GM21717 (cell line): ENCODE data around the gene PRKN.

Experiments
- ATAC-seq: cut with Tn5 transposase; IDR thresholded peaks from one replicate; pipeline ENCODE4 v1.9.1; 2021; ENCODE audit warnings: mild to moderate bottlenecking, moderate library complexity; ENCODE audit not compliant: unreplicated experiment

PRKN gene

DNA sequence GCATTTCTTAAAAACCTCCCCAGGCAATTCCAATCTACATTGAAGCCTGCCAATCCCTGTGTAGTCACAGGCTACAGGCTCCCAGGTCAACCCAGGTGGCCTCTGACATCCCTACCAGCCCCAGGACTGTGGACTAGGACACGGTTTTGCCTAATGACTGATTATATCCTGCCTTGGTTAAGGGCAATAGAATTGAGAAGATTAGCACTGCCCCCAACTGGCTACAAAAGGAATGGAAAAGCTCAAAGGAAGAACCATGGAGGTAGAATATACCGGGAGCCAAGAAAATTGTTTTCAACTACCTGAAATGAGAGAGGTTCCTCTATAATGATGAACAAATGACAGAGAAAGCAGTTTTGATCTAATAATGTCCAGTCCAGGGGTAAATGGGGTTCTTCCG lies 1032.6 kb downstream of the PRKN start:
- ATAC-seq: peak; percentile 66

DNA sequence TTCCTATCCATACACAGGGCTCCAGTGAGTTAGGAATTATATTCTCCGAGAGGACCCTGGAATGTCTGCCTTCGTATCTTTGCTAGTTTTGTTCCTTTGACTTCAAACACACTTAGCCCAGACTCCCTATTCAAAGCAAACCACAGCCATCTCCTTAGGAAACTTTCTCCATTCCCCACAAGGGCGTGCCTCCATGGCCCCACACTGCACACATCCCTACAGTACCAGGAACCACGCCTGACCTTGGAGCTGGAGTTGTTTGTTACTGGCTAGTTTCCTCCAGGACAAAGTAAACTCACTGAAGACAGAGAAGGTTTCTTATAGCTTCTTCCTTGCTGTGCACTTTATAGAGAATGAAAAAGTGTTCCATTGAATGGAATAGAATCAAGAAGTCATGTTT lies 1040.9 kb downstream of the PRKN start:
- no peak for ATAC-seq

DNA sequence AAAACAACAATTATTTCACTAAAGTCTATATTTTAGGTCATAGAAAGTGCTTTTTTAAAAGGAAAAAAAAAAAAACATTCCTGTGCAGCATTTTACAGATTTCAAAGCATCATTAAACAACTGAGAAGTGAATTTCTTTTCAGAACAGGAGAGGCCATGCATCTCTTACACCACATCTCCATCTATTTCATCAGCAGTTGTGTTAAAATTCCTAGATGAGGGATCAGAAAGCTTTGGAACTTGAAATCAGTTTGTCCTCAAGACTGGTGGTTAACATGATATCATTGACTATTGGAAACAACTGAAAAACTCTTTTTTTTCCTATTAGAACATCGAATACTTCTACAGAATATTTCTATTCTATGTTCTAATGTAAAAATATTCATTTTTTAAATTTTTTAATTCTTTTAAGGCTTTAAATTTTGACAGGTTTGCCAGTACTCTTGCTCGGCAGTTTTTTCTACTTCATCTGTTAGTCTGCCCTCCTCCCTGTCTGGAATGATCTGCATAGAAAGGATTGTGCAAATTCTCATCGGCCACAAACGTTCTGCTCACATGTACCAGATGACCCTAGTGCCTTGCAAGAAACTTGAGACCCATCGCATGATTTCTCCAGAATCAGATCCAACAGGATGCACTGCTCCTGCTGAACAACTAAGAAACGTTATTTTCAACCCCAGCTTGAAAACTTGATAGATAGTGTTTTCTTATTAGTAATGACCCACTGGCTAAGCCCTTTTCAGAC lies 1042.7 kb downstream of the PRKN start:
- ATAC-seq: no peak

DNA sequence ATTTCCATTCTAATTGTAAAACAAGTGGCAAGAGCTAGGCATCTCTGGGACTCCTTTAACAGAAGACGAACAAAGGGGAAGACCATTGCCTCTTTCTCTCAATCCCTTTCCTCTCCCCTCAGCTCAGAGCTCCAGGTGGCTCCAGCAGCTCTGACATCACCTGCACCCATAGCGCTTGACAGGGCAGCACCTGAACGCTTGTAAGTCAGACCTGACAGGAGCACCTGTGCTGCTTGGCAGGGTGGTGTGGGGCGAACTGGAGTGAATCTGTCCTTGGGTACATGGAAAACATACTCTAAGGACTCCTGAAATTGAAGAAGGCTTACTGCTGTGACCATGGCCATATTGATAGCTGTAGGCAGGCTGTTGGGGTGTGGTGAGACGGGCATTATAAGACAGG lies 1044.2 kb downstream of the PRKN start:
- ATAC-seq: no peak

- no peak for ATAC-seq
Measured at GRCh38 chr6:161682982-161683381, 1044.6 kb downstream of the PRKN start.

- ATAC-seq: no peak
Measured at GRCh38 chr6:161679980-161680538, 1047.5 kb downstream of the PRKN start.

DNA sequence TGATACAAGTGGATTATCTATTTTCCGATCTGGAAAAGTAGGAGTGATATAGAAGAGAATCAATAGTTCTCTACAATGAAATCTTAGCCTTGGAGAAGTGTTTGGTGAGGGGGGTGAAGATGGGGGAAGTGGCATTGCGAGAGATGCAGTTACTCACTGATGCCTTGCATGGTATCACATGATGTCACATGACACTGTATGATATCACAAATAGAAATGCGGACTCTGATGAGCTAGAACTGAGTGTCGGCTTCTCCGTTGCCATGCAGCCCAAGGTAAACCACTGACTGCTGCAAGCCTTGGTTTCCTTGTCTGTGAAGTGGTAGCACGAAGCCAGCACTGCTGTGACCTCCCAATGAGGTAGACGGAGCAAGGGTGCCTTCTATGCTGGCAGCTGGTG lies 1050.4 kb downstream of the PRKN start:
- ATAC-seq: no peak

GRCh38 chr6:161676586-161676985 lies 1051.0 kb downstream of the PRKN start:
- no peak for ATAC-seq

GRCh38 chr6:161674930-161675682 lies 1052.5 kb downstream of the PRKN start:
- ATAC-seq: no peak

DNA sequence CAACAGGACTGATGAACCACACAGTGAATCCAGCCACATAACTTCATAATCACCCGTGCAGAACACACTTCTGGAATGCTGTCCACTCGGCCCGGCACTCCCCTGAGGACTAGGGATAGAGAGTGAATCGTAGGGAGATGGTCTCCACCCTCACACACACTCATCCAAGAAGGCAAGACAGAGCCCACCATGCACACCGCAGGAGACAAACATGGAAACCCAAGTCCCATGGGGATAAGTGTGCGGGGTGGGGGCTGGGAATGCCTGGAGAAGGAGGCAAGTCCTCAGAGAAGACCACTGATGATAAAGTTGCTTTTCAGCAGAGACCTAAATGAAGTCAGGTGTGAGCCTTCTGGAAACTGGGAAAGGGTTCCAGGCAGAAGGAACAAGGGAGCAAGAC lies 1054.5 kb downstream of the PRKN start:
- ATAC-seq: no peak

DNA sequence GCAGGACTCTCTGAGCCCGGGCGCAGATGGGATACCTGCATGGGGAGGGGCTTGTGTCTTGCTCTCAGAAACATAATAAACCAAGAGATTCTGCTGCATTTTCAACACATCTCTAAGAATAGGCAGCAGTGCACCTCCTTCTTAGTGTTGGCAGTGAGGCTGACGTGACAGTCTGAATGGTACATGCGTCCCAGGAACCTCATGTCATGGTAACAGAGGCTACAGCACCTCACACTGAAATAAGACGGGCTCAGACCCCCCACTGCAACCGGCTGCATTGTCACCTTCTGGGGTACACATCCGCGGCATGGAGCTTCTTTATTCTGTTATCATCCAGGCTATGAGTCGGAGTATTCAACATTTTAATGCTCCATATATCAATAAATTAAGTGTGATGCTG lies 1056.4 kb downstream of the PRKN start:
- ATAC-seq: no peak

GRCh38 chr6:161668665-161669064 lies 1058.9 kb downstream of the PRKN start:
- no peak for ATAC-seq

DNA sequence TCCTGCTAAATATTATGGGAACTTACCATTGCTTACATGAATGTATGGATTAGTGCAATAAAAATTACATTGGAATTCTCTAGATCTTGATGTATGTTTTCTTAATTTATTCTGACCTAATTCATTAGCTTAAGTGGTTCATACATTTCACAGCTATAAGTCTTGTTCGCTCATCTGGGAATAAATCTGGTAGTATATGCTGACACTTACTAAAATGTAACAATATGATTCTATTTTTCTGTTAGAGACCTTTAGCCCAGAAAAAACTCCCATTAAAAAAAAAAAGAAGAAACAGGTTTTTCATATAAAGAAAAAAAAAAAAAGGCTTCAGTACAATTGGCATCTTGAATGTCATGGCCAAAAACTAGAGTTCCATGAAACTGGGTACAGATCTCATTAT lies 1059.6 kb downstream of the PRKN start:
- ATAC-seq: no peak

GRCh38 chr6:161663682-161664081 lies 1063.9 kb downstream of the PRKN start:
- no peak for ATAC-seq

GRCh38 chr6:161660666-161661571 lies 1066.6 kb downstream of the PRKN start:
- no peak for ATAC-seq

DNA sequence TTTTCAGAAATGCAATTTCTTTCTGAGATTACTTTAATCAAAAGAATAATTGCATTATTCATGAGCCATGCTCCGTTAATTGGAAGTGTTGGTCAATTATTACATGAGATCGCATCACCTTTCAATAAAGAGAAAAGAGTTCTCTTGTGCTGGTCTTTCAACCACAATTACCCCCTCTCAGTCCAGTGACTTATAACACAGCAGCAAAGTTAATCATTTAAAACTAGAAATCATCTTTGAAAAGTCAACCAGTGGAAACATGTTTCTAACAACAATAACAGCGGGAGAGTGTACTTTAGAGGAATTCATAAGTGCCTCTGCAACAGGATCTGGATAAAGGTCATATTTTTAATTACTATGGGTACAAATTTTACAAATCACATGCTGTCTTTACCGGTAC lies 1069.4 kb downstream of the PRKN start:
- ATAC-seq: no peak

DNA sequence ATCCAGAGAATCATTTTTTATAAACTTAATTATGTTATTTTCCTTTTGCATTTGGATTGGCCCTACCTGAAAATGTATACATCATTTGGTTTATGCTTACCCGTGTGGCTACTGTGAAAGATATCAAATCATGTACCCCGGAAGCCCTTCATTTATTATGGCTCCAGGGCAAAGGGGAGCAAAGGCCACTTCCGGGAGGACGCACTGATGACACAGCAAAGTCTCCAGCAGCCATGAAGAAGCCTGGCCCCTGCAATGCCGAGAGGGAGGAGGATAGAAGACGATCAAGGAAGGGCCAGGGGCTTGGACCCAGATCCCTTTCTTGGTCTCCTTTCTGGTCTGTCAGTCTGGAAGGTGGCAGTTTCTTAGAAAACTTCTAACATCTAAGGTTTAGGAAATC lies 1073.4 kb downstream of the PRKN start:
- no peak for ATAC-seq

GRCh38 chr6:161651949-161652348 lies 1075.6 kb downstream of the PRKN start:
- ATAC-seq: no peak

- no peak for ATAC-seq
Measured at GRCh38 chr6:161649841-161650240, 1077.7 kb downstream of the PRKN start.

DNA sequence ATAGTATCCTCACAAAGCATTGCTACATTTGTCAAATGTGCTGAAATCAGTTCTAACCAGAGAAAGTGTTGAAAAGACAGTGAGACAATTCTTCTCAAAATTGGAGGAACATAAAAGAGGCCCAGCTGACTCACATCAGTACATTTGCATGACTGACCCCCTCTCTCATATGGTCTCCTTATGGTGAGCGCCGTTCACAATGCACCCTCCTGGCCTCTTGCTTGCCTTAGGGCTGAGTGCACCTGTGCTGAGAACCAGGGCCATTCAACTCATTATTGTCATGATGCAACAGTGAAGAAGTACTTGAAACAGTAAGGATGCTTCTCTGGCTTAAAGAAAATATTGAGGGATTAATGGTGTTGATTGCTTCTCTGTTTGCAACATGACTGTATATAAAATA lies 1078.5 kb downstream of the PRKN start:
- no peak for ATAC-seq

DNA sequence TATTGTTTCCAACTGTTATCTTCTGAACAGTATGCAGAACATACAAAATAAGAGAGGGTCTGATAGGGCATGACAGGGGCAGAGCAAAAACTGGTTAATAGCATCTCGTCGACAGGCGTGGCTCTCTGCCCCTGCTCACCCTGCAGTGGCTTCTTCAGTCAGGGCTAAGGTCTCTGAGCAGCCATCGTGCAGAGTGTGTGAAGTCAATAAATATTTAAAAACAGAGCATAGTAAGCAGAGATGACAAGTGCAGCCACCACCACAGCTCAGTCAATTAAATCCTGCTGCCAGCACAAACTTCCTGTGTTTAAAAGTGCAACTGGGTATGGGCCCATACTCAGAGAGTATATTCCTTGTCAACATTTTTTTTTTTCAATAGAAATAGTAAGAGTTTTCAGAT lies 1080.3 kb downstream of the PRKN start:
- ATAC-seq: no peak
